ENCODE results near the gene THEM4. TPM values are rescaled to one million over a fixed set of nuclear protein-coding genes. Genes with fewer than 3 reads are reported as not detected.
"Not testable (repeated sequence)": the region's sequence is repeated elsewhere in the genome, so short reads cannot be mapped to it uniquely, and the experiment has no call there.

The THEM4 gene
- total and polyA plus RNA-seq, 3 donors from 2014 or later: 33.5 to 42.0 (median 35.0) TPM

DNA sequence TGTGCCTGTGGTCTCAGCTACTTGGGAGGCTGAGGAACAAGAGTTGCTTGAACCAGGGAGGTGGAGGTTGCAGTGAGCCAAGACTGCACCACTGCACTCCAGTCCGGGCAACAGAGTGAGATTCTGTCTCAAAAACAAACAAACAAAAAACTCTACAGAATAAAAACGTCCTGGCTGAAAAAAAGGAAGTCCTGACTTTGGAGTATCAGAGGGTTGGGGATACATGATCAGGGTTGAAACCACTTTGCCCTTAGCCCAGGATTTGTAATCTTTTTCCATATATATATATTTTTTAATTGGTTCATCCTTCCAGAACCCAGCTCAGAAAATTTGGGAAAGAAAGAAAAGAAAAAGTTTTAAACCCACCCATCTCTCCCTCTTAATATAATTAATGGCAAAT lies 6.5 kb downstream of the THEM4 start:
- intact Hi-C loops (cut with DNase I; ENCODE audit: low total_unique reads): no loop called here
- no peaks in the 10 kb centered on the region for H3K27me3 ChIP-seq
- WGBS, 2 donors: 81 to 84% methylated on average over 2 of the region's 2 CpGs
- no peak for DNase-seq
- H3K4me3 ChIP-seq: no peak overlapping the region
- no peak overlapping the region for H3K27ac ChIP-seq
- peaks cover 15% of the 10 kb centered on the region for H3K4me1 ChIP-seq
- TF ChIP-seq CTCF (IDR thresholded peaks at IDR 0.05) (no peak), POLR2A (IDR thresholded peaks at IDR 0.05) (no peak)
- H3K9me3 ChIP-seq: no peaks in the 10 kb centered on the region
- H3K36me3 ChIP-seq (ENCODE audit: low read depth, missing control alignments): no peaks in the 10 kb centered on the region

DNA sequence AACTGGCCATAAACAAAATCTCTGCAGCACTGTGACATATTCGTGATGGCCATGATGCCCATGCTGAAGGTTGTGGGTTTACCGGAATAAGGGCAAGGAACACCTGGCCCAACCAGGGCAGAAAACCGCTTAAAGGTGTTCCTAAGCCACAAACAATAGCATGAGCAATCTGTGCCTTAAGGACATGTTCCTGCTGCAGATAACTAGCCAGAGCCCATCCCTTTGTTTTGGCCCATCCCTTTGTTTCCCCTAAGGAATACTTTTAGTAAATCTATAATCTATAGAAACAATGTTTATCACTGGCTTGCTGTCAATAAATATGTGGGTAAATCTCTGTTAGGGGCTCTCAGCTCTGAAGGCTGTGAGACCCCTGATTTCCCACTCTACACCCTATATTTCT lies 8.5 kb downstream of the THEM4 start:
- H3K27ac ChIP-seq; H3K36me3 ChIP-seq (ENCODE audit: low read depth, missing control alignments); H3K9me3 ChIP-seq; H3K27me3 ChIP-seq; H3K4me3 ChIP-seq; DNase-seq; intact Hi-C loops (cut with DNase I; ENCODE audit: low total_unique reads): not testable (repeated sequence)
- H3K4me1 ChIP-seq: peaks cover 15% of the 10 kb centered on the region
- 93 to 94% methylated on average over 3 of the region's 3 CpGs for WGBS, 2 donors

- Histone ChIP-seq H3K4me3 (no peak overlapping the region), H3K36me3 (ENCODE audit: low read depth, missing control alignments) (no peaks in the 10 kb centered on the region), H3K27me3 (no peaks in the 10 kb centered on the region), H3K4me1 (peaks cover 10% of the 10 kb centered on the region), H3K27ac (peak overlapping the region in 1 of 2 donors; percentile 4), H3K9me3 (no peaks in the 10 kb centered on the region)
- TF ChIP-seq CTCF (IDR thresholded peaks at IDR 0.05) (no peak), POLR2A (IDR thresholded peaks at IDR 0.05) (no peak)
- intact Hi-C loops (cut with DNase I; ENCODE audit: low total_unique reads): no loop called here
- DNase-seq: no peak
- 75 to 83% methylated on average over 2 of the region's 2 CpGs for WGBS, 2 donors
Observed at GRCh38 chr1:151898519-151898991, 10.8 kb downstream of the THEM4 start.

GRCh38 chr1:151897991-151898431 lies 11.3 kb downstream of the THEM4 start:
- Histone ChIP-seq H3K4me1 (peaks cover 10% of the 10 kb centered on the region), H3K36me3 (ENCODE audit: low read depth, missing control alignments) (no peaks in the 10 kb centered on the region), H3K4me3 (no peak overlapping the region), H3K9me3 (no peaks in the 10 kb centered on the region), H3K27me3 (no peaks in the 10 kb centered on the region), H3K27ac (peak overlapping the region in 1 of 2 donors; percentile 4)
- TF ChIP-seq CTCF (IDR thresholded peaks at IDR 0.05): no peak
- TF ChIP-seq POLR2A (IDR thresholded peaks at IDR 0.05): no peak
- WGBS, 2 donors: 74 to 77% methylated on average over 10 of the region's 10 CpGs
- DNase-seq: no peak
- intact Hi-C loops (cut with DNase I; ENCODE audit: low total_unique reads): no loop called here

- H3K36me3 ChIP-seq (ENCODE audit: low read depth, missing control alignments): no peaks in the 10 kb centered on the region
Observed at GRCh38 chr1:151893176-151893924, 16.0 kb downstream of the THEM4 start.

More at GRCh38 chr1:151893176-151893924, 16.0 kb downstream of the THEM4 start:
- no peak for DNase-seq
- no peak for TF ChIP-seq POLR2A (IDR thresholded peaks at IDR 0.05)
- TF ChIP-seq CTCF (IDR thresholded peaks at IDR 0.05): no peak
- Histone ChIP-seq H3K4me3 (no peak overlapping the region), H3K27ac (no peak overlapping the region), H3K27me3 (no peaks in the 10 kb centered on the region), H3K9me3 (no peaks in the 10 kb centered on the region), H3K4me1 (peaks cover 5% of the 10 kb centered on the region)
- intact Hi-C loops (cut with DNase I; ENCODE audit: low total_unique reads): no loop called here
- WGBS, 2 donors: 94 to 96% methylated on average over 9 of the region's 9 CpGs

Measured in testis (tissue), 3 donors.